Measurements from ENCODE around the gene GLIS1. TPM values are rescaled to one million over a fixed set of nuclear protein-coding genes. Genes with fewer than 3 reads are reported as not detected.

GLIS1 gene
- total RNA-seq, 1 donor: 2.9 TPM

DNA sequence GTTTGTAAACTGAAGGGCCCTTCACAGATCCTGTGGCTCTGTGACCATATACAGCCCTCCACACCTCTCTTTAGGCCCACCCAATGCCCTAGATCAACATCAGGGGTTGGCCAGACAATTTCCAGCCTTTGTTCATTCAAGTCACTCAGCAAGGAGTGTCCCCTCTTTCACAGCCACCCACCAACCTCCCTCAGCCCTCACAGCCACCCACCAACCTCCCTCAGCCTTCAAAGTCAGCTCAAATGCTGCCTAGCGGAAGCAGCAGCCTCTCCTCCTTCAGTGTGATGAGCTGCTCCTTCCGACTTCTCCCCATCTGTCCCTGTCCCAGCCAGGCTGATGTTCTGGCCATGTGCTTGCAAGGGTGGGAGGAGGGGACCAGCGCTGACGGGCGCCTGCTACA lies 208.4 kb downstream of the GLIS1 start:
- no peaks in the 10 kb centered on the region for H3K79me2 ChIP-seq (ENCODE audit: insufficient read depth, low read length)
- H3K27ac ChIP-seq (ENCODE audit: low read depth, low read length): no peak overlapping the region
- H3K4me1 ChIP-seq (ENCODE audit: insufficient read depth, low read length): peaks cover 6% of the 10 kb centered on the region
- H2AFZ ChIP-seq (ENCODE audit: low read length): no peak overlapping the region
- H3K9me3 ChIP-seq (ENCODE audit: low read depth, low read length): no peaks in the 10 kb centered on the region
- no peaks in the 10 kb centered on the region for H3K36me3 ChIP-seq (ENCODE audit: insufficient read depth, low read length)
- no peaks in the 10 kb centered on the region for H3K27me3 ChIP-seq (ENCODE audit: insufficient read depth, low read length)
- DNase-seq (ENCODE audit: insufficient read length, low spot score, missing footprints): peak; percentile 38
- H3K4me3 ChIP-seq (ENCODE audit: insufficient read depth, low read length): no peak overlapping the region
- no peak overlapping the region for H3K4me2 ChIP-seq (ENCODE audit: insufficient read depth, low read length)
- peaks cover 40% of the 10 kb centered on the region for H4K20me1 ChIP-seq (ENCODE audit: insufficient read depth, low read length)
- TF ChIP-seq, protein P1, sequence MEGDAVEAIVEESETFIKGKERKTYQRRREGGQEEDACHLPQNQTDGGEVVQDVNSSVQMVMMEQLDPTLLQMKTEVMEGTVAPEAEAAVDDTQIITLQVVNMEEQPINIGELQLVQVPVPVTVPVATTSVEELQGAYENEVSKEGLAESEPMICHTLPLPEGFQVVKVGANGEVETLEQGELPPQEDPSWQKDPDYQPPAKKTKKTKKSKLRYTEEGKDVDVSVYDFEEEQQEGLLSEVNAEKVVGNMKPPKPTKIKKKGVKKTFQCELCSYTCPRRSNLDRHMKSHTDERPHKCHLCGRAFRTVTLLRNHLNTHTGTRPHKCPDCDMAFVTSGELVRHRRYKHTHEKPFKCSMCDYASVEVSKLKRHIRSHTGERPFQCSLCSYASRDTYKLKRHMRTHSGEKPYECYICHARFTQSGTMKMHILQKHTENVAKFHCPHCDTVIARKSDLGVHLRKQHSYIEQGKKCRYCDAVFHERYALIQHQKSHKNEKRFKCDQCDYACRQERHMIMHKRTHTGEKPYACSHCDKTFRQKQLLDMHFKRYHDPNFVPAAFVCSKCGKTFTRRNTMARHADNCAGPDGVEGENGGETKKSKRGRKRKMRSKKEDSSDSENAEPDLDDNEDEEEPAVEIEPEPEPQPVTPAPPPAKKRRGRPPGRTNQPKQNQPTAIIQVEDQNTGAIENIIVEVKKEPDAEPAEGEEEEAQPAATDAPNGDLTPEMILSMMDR (IDR thresholded peaks at IDR 0.05; ENCODE audit: extremely low read depth, low read depth, low read length): no peak

DNA sequence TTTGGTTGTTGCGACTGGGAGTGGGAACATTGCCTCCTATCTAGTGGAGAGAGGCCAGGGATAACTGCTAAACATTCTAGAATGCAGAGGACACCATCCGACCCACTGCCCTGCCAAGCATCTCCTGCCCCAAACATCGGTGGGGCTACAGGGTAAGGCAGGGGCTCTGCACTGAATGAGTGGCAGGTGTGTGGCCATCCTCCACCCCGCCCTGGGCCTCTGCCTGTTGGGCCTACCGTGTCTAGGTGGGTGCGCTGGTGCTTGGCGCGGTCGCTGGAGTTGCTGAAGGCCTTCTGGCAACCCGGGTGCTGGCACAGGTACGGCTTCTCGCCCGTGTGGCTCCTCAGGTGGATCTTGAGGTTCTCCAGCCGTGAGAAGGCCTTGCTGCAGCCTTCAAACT lies 209.4 kb downstream of the GLIS1 start:
- peak; percentile 52 for DNase-seq (ENCODE audit: insufficient read length, low spot score, missing footprints)
- TF ChIP-seq, protein P1 (IDR thresholded peaks at IDR 0.05; ENCODE audit: extremely low read depth, low read depth, low read length): no peak
- H3K4me2 ChIP-seq (ENCODE audit: insufficient read depth, low read length): no peak overlapping the region
- H3K27me3 ChIP-seq (ENCODE audit: insufficient read depth, low read length): no peaks in the 10 kb centered on the region
- peaks cover 5% of the 10 kb centered on the region for H3K4me1 ChIP-seq (ENCODE audit: insufficient read depth, low read length)
- no peaks in the 10 kb centered on the region for H3K9me3 ChIP-seq (ENCODE audit: low read depth, low read length)
- peaks cover 31% of the 10 kb centered on the region for H4K20me1 ChIP-seq (ENCODE audit: insufficient read depth, low read length)
- no peak overlapping the region for H2AFZ ChIP-seq (ENCODE audit: low read length)
- H3K4me3 ChIP-seq (ENCODE audit: insufficient read depth, low read length): no peak overlapping the region
- no peaks in the 10 kb centered on the region for H3K36me3 ChIP-seq (ENCODE audit: insufficient read depth, low read length)
- H3K27ac ChIP-seq (ENCODE audit: low read depth, low read length): no peak overlapping the region
- no peaks in the 10 kb centered on the region for H3K79me2 ChIP-seq (ENCODE audit: insufficient read depth, low read length)

DNA sequence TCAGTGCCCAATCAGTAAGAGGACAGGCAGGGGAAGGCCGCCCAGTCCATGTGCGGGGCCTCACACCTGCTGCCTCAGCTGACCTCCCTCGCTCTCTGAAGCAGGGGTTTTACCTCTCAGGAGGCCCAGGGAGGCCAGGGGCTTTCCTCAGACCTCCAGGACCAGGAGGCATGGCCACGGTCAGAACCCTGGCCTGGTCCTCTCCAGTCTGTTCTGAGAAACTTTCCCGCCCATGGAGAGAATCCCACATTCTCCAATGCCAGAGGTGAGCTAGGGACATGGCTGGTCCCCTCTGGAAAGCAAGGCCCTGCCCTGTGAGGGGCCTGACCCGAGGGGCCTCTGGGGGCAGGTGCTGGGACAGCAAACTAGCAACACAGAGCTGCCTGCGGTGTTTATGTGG lies 211.6 kb downstream of the GLIS1 start:
- Histone ChIP-seq H3K27ac (ENCODE audit: low read depth, low read length) (no peak overlapping the region), H3K4me2 (ENCODE audit: insufficient read depth, low read length) (no peak overlapping the region), H3K4me3 (ENCODE audit: insufficient read depth, low read length) (no peak overlapping the region), H3K4me1 (ENCODE audit: insufficient read depth, low read length) (peaks cover 5% of the 10 kb centered on the region), H4K20me1 (ENCODE audit: insufficient read depth, low read length) (peaks cover 22% of the 10 kb centered on the region), H3K79me2 (ENCODE audit: insufficient read depth, low read length) (no peaks in the 10 kb centered on the region), H3K9me3 (ENCODE audit: low read depth, low read length) (no peaks in the 10 kb centered on the region), H2AFZ (ENCODE audit: low read length) (no peak overlapping the region), H3K36me3 (ENCODE audit: insufficient read depth, low read length) (no peaks in the 10 kb centered on the region), H3K27me3 (ENCODE audit: insufficient read depth, low read length) (no peaks in the 10 kb centered on the region)
- DNase-seq (ENCODE audit: insufficient read length, low spot score, missing footprints): no peak
- TF ChIP-seq, protein P1 (IDR thresholded peaks at IDR 0.05; ENCODE audit: extremely low read depth, low read depth, low read length): no peak

DNA sequence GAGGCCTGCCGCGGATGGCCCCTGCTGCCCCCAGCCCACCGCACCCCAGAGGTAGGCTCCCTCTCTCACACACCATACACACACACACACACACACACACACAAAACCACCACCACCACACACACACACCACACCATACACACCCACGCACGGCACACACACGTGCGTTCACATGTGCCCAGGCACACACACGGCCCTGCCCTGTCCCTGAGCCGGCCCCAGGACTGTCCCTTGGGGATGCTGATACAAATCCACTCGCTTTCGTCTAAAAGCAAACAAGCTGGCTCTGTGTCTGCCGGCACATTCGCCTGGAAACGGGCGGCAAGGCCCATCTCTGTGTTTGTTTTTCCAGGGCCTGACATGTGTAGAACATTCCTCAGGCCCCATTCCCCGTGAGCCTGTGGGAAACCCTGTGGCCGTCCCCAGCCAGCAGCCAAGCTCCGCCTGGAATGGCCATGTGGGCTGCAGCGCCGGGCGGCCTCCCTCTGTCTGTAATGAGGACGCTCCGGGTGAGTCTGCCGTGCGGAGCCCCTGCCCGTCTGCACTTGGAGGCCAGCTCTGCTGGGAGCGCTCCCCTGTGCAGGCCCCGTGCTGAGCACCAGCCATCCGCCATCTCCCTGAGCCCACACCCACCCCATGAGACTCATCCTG lies 212.4 kb downstream of the GLIS1 start:
- Histone ChIP-seq H3K27me3 (ENCODE audit: insufficient read depth, low read length) (no peaks in the 10 kb centered on the region), H2AFZ (ENCODE audit: low read length) (peak overlapping the region; percentile 6), H3K4me3 (ENCODE audit: insufficient read depth, low read length) (no peak overlapping the region), H3K79me2 (ENCODE audit: insufficient read depth, low read length) (no peaks in the 10 kb centered on the region), H3K4me1 (ENCODE audit: insufficient read depth, low read length) (peaks cover 5% of the 10 kb centered on the region), H3K4me2 (ENCODE audit: insufficient read depth, low read length) (peak overlapping the region; percentile 48), H3K36me3 (ENCODE audit: insufficient read depth, low read length) (no peaks in the 10 kb centered on the region), H4K20me1 (ENCODE audit: insufficient read depth, low read length) (peaks cover 21% of the 10 kb centered on the region), H3K27ac (ENCODE audit: low read depth, low read length) (no peak overlapping the region), H3K9me3 (ENCODE audit: low read depth, low read length) (no peaks in the 10 kb centered on the region)
- TF ChIP-seq, protein P1 (IDR thresholded peaks at IDR 0.05; ENCODE audit: extremely low read depth, low read depth, low read length): no peak
- DNase-seq (ENCODE audit: insufficient read length, low spot score, missing footprints): peak; percentile 99

Data from osteoblast (primary cell).